ENCODE measurements around the gene PIN1.
"Not testable (repeated sequence)": the region's sequence is repeated elsewhere in the genome, so short reads cannot be mapped to it uniquely, and the experiment has no call there.

PIN1 gene

DNA sequence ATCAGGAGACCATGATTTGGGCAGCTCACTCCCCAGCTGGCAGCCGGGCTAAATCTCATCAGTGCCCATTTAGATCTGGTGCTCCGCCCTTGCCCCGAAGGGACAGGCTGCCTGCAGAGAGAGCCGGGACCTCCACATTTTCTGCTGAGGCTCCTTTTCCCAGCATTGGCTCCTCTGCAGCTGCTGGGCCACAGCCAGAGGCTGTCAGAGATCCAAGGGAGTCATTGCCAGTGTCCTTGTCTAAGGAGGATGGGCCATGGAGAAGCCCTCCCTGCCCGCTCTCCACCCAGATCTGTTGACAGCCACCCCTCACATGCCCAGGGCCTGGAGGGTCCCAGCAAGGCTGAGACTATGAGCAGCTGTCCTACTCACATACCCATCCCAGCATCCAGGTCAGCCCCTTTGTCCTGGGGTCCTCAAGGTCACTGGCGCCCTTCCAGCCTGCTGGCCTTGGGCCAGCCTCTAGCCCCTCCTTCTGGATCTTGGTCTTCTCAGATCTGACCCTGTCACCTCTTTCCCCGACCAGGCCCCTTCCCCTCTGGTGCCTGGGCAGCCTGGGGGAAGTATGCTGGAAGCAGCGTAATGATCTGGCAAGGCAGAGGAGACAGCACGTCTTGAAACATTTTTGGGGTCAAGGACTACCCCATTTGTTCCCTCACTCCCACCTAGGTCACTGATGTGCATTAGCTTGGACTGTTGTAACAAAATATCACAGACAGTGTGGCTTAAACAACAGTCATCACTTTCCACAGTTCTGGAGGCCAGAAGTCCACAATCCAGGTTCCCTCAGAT, 7.9 kb downstream of the PIN1 start:
- H3K4me1 ChIP-seq (ENCODE audit: insufficient read depth, low read length, severe bottlenecking) = no peaks in the 10 kb centered on the region
- no peaks in the 10 kb centered on the region for H3K9me3 ChIP-seq (ENCODE audit: low read length)
- TF ChIP-seq, protein P1, sequence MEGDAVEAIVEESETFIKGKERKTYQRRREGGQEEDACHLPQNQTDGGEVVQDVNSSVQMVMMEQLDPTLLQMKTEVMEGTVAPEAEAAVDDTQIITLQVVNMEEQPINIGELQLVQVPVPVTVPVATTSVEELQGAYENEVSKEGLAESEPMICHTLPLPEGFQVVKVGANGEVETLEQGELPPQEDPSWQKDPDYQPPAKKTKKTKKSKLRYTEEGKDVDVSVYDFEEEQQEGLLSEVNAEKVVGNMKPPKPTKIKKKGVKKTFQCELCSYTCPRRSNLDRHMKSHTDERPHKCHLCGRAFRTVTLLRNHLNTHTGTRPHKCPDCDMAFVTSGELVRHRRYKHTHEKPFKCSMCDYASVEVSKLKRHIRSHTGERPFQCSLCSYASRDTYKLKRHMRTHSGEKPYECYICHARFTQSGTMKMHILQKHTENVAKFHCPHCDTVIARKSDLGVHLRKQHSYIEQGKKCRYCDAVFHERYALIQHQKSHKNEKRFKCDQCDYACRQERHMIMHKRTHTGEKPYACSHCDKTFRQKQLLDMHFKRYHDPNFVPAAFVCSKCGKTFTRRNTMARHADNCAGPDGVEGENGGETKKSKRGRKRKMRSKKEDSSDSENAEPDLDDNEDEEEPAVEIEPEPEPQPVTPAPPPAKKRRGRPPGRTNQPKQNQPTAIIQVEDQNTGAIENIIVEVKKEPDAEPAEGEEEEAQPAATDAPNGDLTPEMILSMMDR (IDR thresholded peaks at IDR 0.05; ENCODE audit: low read length) = no peak
- no peak for TF ChIP-seq EZH2 (IDR thresholded peaks at IDR 0.05; ENCODE audit: borderline replicate concordance, low read length)
- no peak overlapping the region for H3K27ac ChIP-seq (ENCODE audit: low read depth, low read length, poor library complexity, severe bottlenecking)
- H2AFZ ChIP-seq (ENCODE audit: low read length) = no peak overlapping the region
- H3K4me2 ChIP-seq (ENCODE audit: low read length) = no peak overlapping the region
- H3K9me2 ChIP-seq (ENCODE audit: low read depth, low read length) = no peaks in the 10 kb centered on the region
- H3K27me3 ChIP-seq (ENCODE audit: insufficient read depth, low read length) = no peaks in the 10 kb centered on the region
- H3K36me3 ChIP-seq (ENCODE audit: insufficient read depth, low read length) = peaks cover 95% of the 10 kb centered on the region
- H4K20me1 ChIP-seq (ENCODE audit: insufficient read depth, low read length) = no peaks in the 10 kb centered on the region
- H3F3A ChIP-seq (ENCODE audit: insufficient read depth, low read length) = no peaks in the 10 kb centered on the region
- no peaks in the 10 kb centered on the region for H3K79me2 ChIP-seq (ENCODE audit: insufficient read depth, low read length)
- no peak overlapping the region for H3K4me3 ChIP-seq (ENCODE audit: low read depth, low read length, poor library complexity, severe bottlenecking)
- no peak overlapping the region for H3K9ac ChIP-seq (ENCODE audit: low read length)

DNA sequence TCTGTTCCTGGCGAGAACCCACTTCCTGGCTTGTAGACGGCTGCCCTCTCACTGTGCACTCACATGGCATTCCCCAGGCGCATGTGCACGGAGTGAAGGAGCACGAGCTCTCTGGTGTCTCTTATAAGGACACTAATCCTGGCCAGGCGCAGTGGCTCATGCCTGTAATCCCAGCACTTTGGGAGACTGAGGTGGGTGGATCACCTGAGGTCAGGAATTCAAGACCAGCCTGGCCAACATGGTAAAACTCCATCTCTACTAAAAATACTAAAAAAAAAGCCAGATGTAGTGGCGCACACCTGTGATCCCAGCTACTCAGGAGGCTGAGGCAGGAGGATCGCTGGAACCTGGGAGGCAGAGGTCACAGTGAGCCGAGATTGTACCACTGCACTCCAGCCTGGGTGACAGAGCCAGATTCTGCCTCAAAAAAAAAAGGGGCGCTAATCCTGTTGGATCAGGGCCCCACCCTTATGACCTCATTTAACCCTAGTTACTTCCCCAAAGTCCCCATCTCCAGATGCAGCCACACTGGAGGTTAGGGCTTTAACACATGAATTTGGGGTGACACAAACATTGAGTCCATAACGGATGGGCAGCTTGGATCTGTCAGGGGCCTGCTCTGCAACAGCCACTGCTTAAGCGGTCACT, 8.6 kb downstream of the PIN1 start:
- H3K27me3 ChIP-seq (ENCODE audit: insufficient read depth, low read length); H3K4me2 ChIP-seq (ENCODE audit: low read length); H3K79me2 ChIP-seq (ENCODE audit: insufficient read depth, low read length); H3K4me3 ChIP-seq (ENCODE audit: low read depth, low read length, poor library complexity, severe bottlenecking); H3K9me3 ChIP-seq (ENCODE audit: low read length); H3K9me2 ChIP-seq (ENCODE audit: low read depth, low read length); H3K4me1 ChIP-seq (ENCODE audit: insufficient read depth, low read length, severe bottlenecking); H4K20me1 ChIP-seq (ENCODE audit: insufficient read depth, low read length); H3F3A ChIP-seq (ENCODE audit: insufficient read depth, low read length); H3K9ac ChIP-seq (ENCODE audit: low read length); H2AFZ ChIP-seq (ENCODE audit: low read length); H3K27ac ChIP-seq (ENCODE audit: low read depth, low read length, poor library complexity, severe bottlenecking): not testable (repeated sequence)
- H3K36me3 ChIP-seq (ENCODE audit: insufficient read depth, low read length) = peaks cover 97% of the 10 kb centered on the region

DNA sequence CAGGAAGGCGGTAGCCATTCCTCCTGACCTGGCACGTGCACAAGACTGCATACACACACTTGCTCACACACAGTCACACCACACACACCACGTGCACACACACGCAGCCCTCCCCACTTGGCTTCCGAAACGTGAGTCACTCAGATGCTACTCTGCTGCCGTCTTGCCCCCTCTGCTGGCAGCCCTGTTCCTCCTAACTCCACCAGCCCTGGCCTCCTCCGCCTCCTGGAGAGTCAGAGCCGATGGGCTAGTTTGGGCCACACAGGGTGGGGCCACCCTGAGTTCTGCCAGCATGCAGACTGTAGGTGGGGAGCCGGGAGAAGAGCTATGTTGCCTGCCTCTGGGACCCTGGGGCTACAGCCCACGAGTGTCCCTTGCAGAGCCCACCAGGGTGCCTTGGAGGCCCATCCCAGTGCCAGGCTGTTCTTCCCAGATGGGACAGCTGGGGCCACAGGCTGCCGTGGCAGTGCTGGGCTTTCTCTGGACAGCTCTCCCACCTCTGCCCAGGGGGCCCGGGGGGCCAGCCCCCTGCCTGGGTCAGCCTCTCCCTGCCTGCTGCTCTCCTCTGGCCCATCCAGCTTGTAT, 12.1 kb downstream of the PIN1 start:
- H3F3A ChIP-seq (ENCODE audit: insufficient read depth, low read length) = no peaks in the 10 kb centered on the region
- H3K9me3 ChIP-seq (ENCODE audit: low read length) = no peaks in the 10 kb centered on the region
- H3K27ac ChIP-seq (ENCODE audit: low read depth, low read length, poor library complexity, severe bottlenecking) = no peak overlapping the region
- TF ChIP-seq, protein P1 (IDR thresholded peaks at IDR 0.05; ENCODE audit: low read length) = peak; percentile 53
- no peak for TF ChIP-seq EZH2 (IDR thresholded peaks at IDR 0.05; ENCODE audit: borderline replicate concordance, low read length)
- no peak overlapping the region for H3K9ac ChIP-seq (ENCODE audit: low read length)
- H3K4me3 ChIP-seq (ENCODE audit: low read depth, low read length, poor library complexity, severe bottlenecking) = no peak overlapping the region
- H4K20me1 ChIP-seq (ENCODE audit: insufficient read depth, low read length) = no peaks in the 10 kb centered on the region
- no peaks in the 10 kb centered on the region for H3K27me3 ChIP-seq (ENCODE audit: insufficient read depth, low read length)
- no peaks in the 10 kb centered on the region for H3K9me2 ChIP-seq (ENCODE audit: low read depth, low read length)
- no peak overlapping the region for H3K4me2 ChIP-seq (ENCODE audit: low read length)
- no peaks in the 10 kb centered on the region for H3K79me2 ChIP-seq (ENCODE audit: insufficient read depth, low read length)
- no peaks in the 10 kb centered on the region for H3K4me1 ChIP-seq (ENCODE audit: insufficient read depth, low read length, severe bottlenecking)
- peaks cover 65% of the 10 kb centered on the region for H3K36me3 ChIP-seq (ENCODE audit: insufficient read depth, low read length)
- no peak overlapping the region for H2AFZ ChIP-seq (ENCODE audit: low read length)
